Large intestine (tissue), 3 donors: Measurements from ENCODE around the gene FGF4. TPM values are rescaled to one million over a fixed set of nuclear protein-coding genes. Genes with fewer than 3 reads are reported as not detected.

Experiments
- DNase-seq, 2 donors: peaks; one replicate each; pipeline versions ENCODE4 v3.0.0 to v3.0.0-alpha.2; 2013
- H3K27ac ChIP-seq: one replicate; pipeline ENCODE4 v1.5.1; 2013; ENCODE audit warnings: low read length
- H3K27me3 ChIP-seq: 2 replicates; pipeline ENCODE4 v1.6.1; 2013; ENCODE audit warnings: low read length; ENCODE audit not compliant: control insufficient read depth, insufficient read depth
- H3K36me3 ChIP-seq: 2 replicates; pipeline ENCODE4 v1.6.1; 2013; ENCODE audit warnings: low read length; ENCODE audit not compliant: control insufficient read depth, insufficient read depth
- H3K4me1 ChIP-seq: one replicate; pipeline ENCODE4 v1.6.1; 2013; ENCODE audit warnings: low read length; ENCODE audit not compliant: control insufficient read depth, insufficient read depth
- H3K4me3 ChIP-seq: one replicate; pipeline ENCODE4 v1.5.1; 2013; ENCODE audit warnings: low read length
- H3K9me3 ChIP-seq: one replicate; pipeline ENCODE4 v1.6.1; 2013; ENCODE audit warnings: mild to moderate bottlenecking, low read depth, low read length, moderate library complexity; ENCODE audit not compliant: control insufficient read depth
- WGBS: methylation state at CpG from one replicate; pipeline ENCODE4 v1.1.5; 2013; ENCODE audit warnings: low lambda C conversion rate; ENCODE audit not compliant: insufficient coverage; 5-methylcytosine and 5-hydroxymethylcytosine counted together
- polyA plus RNA-seq: library from polyadenylated mRNA; unstranded; fragments of 120-200 nt; gene quantifications from one replicate; pipeline ENCODE4 v1.2.1, GENCODE V29; 2013

FGF4 gene
- polyA plus RNA-seq, 1 donor = 0.03 TPM

DNA sequence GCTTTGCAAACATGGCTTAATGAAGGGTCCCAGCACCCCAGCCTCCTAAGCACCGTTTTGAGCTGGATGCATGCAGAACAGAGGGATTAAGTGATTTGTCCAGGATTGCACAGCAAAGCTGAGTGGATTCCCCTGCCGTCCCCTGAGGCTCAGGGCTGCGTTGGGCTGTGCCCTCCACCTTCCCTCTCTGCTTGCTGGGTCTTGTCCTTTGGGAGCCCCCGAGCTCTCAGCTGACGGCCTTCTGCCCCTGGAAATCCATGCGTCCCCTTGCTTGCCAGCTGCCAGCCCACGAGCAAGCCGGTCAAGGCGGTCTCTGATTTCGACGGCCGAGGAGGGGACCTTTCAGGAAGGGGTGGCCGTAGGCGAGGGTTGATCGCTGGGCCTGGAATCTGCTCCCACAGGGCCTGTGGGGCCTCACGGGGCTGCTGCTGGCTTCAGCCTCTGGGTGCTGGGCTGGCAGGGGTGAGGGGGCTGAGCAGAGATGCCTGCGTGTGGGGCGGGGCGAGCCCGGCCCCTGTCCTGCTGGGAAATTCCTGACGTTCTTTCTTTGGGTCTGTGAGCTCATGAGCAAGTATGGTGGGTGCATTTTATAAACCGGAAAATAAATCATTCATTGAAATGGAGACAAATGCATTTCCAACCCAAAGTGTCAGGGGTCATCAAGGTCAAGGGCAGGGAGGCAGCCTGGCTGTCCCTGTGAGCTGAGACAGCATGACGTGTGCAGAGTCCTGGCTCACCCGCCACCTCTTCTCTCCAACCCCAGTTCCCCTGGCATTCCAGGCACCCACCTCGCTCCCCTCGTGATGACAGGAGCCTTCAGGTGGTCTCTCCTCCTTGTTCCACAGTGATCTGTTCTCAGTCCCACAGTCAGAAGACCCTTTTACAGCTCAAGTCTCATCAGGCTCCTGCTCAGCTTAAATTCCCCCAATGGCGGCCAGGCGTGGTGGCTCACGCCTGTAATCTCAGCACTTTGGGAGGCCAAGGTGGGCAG is 28.1 kb downstream of the FGF4 start:
- peak in 1 of 2 donors; percentile 7 for DNase-seq
- Histone ChIP-seq H3K4me3 (no peak overlapping the region), H3K36me3 (no peaks in the 10 kb centered on the region), H3K4me1 (no peaks in the 10 kb centered on the region), H3K27ac (no peak overlapping the region), H3K27me3 (no peaks in the 10 kb centered on the region), H3K9me3 (no peaks in the 10 kb centered on the region)
- whole genome bisulfite sequencing = 0% methylated on average over 1 of the region's 29 CpGs

DNA sequence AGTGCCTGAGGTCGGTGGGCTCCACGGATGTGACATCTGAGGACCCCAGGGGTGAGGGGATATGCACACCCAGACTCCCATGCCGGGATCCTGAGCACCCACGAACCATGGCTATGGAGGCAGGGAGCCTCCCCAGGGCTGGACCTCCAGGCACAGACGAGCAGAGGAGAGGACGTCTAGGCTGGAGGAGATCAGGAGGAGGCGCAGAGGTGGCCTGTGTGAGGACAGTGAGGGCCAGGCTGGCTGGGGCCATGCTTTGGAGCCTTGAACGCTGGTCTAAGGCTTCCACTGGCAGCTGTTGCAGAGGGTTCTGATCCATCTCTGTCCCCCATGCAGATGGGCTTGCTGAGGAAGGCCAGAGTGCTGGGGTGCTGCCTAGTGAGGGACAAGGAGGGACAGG is 29.0 kb downstream of the FGF4 start:
- H3K36me3 ChIP-seq = no peaks in the 10 kb centered on the region
- no peak overlapping the region for H3K27ac ChIP-seq
- H3K4me1 ChIP-seq = no peaks in the 10 kb centered on the region
- no CpG with 5 or more reads among the region's 8 CpGs for WGBS
- no peak for DNase-seq
- no peaks in the 10 kb centered on the region for H3K9me3 ChIP-seq
- no peaks in the 10 kb centered on the region for H3K27me3 ChIP-seq
- no peak overlapping the region for H3K4me3 ChIP-seq

DNA sequence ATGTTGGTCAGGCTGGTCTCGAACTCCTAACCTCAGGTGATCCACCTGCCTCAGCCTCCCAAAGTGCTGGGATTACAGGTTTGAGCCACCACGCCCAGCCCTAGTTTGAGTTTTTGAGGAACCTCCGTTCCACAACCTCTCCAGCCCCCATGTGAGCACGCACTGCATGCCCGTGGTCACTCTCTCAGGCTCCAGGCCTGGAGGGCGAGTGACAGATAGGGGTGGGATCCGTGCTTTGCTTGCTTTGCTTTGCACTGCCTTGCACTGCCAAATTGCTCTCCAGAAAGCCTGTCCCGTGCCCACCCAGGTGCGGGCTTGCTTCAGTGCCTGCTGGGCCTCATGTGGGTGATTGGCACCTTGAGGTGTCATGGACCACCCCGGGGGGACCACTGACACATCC is 29.9 kb downstream of the FGF4 start:
- Histone ChIP-seq H3K4me1 (no peaks in the 10 kb centered on the region), H3K9me3 (no peaks in the 10 kb centered on the region), H3K27ac (no peak overlapping the region), H3K36me3 (no peaks in the 10 kb centered on the region), H3K27me3 (no peaks in the 10 kb centered on the region), H3K4me3 (no peak overlapping the region)
- DNase-seq = no peak
- WGBS = 80% methylated on average over 1 of the region's 10 CpGs

DNA sequence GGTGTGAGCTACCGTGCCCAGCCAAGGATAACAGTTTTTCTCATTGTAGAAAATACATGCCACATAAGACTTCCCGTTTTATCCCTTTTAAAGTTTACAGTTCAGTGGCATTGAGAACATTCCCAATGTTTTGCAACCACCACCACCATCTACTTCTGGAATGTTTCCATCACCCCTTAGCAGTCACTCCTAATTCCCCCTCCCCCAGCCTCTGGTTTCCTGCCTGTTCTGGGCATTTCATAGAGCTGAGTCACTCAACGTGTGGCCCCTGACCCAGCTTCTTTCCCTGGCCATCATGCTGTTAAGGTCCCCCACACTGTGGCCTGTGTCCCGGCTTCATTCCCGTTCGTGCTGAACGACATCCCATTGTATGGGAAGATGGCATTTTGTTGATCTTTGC is 30.7 kb downstream of the FGF4 start:
- H3K27me3 ChIP-seq = no peaks in the 10 kb centered on the region
- no peaks in the 10 kb centered on the region for H3K9me3 ChIP-seq
- no peaks in the 10 kb centered on the region for H3K4me1 ChIP-seq
- H3K4me3 ChIP-seq = no peak overlapping the region
- DNase-seq = no peak
- WGBS = no CpG with 5 or more reads among the region's 7 CpGs
- H3K27ac ChIP-seq = no peak overlapping the region
- H3K36me3 ChIP-seq = no peaks in the 10 kb centered on the region

DNA sequence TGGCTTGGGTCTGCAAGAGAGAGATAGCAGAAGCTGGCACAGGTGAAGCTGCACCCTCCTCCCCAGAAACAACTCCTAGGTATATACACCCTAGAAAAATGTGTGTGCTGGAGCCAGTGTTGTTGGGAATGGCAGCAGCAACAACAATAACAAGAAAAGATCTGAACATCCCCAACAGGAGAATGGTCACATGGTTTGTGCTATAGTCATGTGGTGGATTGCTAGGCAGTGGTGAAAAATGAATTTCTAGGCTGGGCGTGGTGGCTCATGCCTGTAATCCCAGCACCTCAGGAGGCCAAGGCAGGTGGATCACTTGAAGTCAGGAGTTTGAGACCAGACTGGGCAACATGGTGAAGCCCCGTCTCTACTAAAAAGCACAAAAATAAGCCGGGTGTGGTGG is 40.3 kb downstream of the FGF4 start:
- Histone ChIP-seq H3K27me3 (peaks cover 15% of the 10 kb centered on the region), H3K4me1 (no peaks in the 10 kb centered on the region), H3K4me3 (no peak overlapping the region), H3K36me3 (no peaks in the 10 kb centered on the region), H3K27ac (no peak overlapping the region), H3K9me3 (peaks cover 4% of the 10 kb centered on the region)
- no peak for DNase-seq
- no CpG with 5 or more reads among the region's 3 CpGs for WGBS

DNA sequence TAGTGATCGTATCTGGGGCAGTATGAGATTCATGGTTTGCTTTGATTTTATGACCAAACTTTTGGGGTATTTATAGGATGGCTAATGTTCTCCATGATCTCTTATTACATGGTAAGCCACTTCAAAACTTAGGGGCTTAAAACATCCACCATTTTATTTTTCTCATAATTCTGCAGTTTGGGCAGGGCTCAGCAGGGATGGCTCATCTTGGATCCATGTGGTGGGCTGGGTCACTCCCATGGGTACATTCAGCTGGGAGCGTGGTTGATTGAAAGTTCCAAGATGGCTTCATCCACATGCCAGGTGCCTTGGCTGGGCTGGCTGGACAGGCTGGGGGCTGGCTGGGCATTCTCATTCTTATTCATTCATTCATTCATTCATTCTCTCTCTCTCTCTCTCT is 40.8 kb downstream of the FGF4 start:
- Histone ChIP-seq H3K4me1 (no peaks in the 10 kb centered on the region), H3K27me3 (peaks cover 15% of the 10 kb centered on the region), H3K27ac (no peak overlapping the region), H3K9me3 (peaks cover 4% of the 10 kb centered on the region), H3K4me3 (no peak overlapping the region), H3K36me3 (no peaks in the 10 kb centered on the region)
- DNase-seq = no peak
- no CpG with 5 or more reads among the region's 2 CpGs for WGBS

DNA sequence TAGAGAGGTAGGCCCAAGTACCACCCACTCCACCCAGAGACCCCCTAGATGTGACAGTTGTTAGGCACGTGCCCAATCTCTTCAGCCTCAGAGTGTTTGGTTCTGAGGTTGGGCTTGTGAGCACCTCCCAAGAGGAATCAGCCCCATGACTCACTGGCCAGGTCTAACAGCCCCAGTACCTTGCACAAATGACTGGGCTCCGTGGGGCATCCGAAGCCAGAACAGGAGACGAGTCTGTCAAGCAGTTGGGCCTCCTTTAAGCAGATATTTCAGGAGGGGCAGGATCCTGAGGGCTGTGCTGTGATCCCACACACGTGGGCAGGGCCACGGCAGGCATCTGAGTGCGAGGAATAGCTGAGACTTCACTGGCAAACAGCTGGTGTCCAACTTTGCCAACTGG is 42.2 kb downstream of the FGF4 start:
- DNase-seq = no peak
- H3K27ac ChIP-seq = no peak overlapping the region
- H3K9me3 ChIP-seq = peaks cover 4% of the 10 kb centered on the region
- H3K27me3 ChIP-seq = peaks cover 11% of the 10 kb centered on the region
- H3K4me3 ChIP-seq = no peak overlapping the region
- WGBS = no CpG with 5 or more reads among the region's 7 CpGs
- H3K4me1 ChIP-seq = no peaks in the 10 kb centered on the region
- no peaks in the 10 kb centered on the region for H3K36me3 ChIP-seq

DNA sequence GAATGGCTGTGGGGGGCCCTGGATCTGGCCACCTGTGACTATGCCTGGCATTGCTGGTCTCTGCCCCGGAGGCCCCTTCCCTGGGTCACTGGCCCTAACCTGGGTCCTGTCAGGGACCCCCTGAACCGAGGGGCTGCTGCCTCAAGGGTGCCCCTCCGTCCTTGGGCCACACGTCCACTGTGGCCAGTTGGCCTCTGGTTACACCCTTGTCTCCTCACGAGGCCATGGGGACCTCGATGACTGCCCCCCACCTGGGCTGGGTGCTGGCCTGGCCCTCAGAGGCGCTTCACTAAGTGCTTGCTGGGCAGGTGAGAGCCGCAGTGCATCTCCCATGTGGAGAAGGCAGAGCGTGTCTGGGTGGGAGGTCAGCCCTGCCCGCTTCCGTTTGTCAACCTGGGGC is 44.0 kb downstream of the FGF4 start:
- Histone ChIP-seq H3K27me3 (peaks cover 16% of the 10 kb centered on the region), H3K27ac (no peak overlapping the region), H3K9me3 (peaks cover 4% of the 10 kb centered on the region), H3K4me1 (no peaks in the 10 kb centered on the region), H3K36me3 (no peaks in the 10 kb centered on the region), H3K4me3 (no peak overlapping the region)
- no CpG with 5 or more reads among the region's 11 CpGs for WGBS
- DNase-seq = no peak

DNA sequence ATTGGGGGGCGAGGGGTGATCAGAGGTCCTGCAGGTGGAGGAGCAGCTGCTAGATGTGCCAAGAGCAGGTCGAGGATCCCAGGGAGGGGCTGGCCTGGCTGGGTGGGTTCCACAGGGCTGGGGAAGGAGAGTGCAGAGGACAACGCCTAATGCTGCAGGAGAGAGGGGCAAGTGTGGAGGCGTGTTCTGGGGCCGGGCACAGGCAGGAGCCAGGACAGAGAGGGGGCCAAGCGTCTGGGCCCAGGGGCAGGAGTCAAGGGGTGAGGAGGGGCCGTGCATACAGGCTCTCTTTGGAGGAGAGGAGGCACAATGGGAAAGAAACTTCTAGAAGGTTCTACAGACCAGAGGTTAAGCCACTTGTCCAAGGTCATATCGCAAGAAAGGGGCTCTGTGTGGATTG is 44.6 kb downstream of the FGF4 start:
- H3K4me3 ChIP-seq = no peak overlapping the region
- no peaks in the 10 kb centered on the region for H3K36me3 ChIP-seq
- no peak for DNase-seq
- H3K27me3 ChIP-seq = peaks cover 19% of the 10 kb centered on the region
- no CpG with 5 or more reads among the region's 8 CpGs for WGBS
- no peak overlapping the region for H3K27ac ChIP-seq
- H3K4me1 ChIP-seq = no peaks in the 10 kb centered on the region
- H3K9me3 ChIP-seq = peaks cover 4% of the 10 kb centered on the region

DNA sequence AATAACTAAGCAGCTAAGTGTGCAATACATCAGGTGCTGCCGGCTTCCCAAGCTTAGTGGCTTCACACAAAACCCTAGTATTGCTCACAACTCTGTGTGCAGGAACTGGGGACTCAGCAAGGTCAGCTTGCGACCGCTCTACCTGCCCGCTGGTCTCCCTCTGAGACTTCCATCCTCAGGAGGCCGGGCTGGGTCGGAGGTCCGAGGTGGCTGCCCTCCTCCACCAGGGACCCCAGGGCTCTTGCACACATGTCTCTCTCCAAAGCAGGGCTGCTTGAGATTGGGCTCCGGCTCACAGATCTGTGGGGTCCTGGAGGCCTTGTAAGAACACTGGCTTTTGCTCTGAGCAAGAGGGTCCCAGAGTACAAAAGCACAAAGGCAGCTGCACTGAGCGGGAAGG is 45.9 kb downstream of the FGF4 start:
- peaks cover 22% of the 10 kb centered on the region for H3K27me3 ChIP-seq
- WGBS = no CpG with 5 or more reads among the region's 9 CpGs
- H3K9me3 ChIP-seq = no peaks in the 10 kb centered on the region
- H3K36me3 ChIP-seq = no peaks in the 10 kb centered on the region
- no peaks in the 10 kb centered on the region for H3K4me1 ChIP-seq
- H3K4me3 ChIP-seq = no peak overlapping the region
- no peak for DNase-seq
- H3K27ac ChIP-seq = no peak overlapping the region

DNA sequence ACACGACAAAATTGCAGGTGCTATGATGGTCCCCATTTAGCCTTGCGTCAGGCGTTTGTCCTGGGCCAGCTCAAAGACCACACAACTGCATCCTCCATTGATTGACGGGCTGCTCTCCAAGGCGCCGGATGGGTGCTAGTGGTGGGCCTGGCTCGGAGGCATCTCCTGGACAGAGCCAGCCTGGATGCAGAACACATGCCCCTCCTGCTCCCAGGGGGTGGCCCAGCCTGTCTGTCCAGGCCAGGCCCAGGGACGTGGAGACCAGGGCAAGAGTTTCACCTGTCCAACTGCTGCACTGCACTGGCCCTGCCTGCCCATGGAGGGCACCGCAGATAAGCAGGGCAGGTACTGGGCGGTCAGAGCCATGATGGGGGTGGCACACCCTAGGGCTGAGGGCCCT is 47.9 kb downstream of the FGF4 start:
- Histone ChIP-seq H3K4me3 (no peak overlapping the region), H3K9me3 (no peaks in the 10 kb centered on the region), H3K4me1 (no peaks in the 10 kb centered on the region), H3K36me3 (no peaks in the 10 kb centered on the region), H3K27me3 (peaks cover 18% of the 10 kb centered on the region), H3K27ac (no peak overlapping the region)
- no CpG with 5 or more reads among the region's 10 CpGs for WGBS
- DNase-seq = no peak
